PC-3 (cell line): ENCODE measurements around the gene TLR5.

Experiments used
- CTCF ChIP-seq: fragments of 300-600 bp; sonication (generic); conservative IDR thresholded peaks from 2 replicates; pipeline ENCODE4 v1.5.1; 2017; ENCODE audit warnings: antibody characterized with exemption, low read depth, mild to moderate bottlenecking, low read length
- EZH2 ChIP-seq: fragments of 300-600 bp; sonication (generic); IDR thresholded peaks from one replicate; pipeline ENCODE4 v1.6.1; 2017; ENCODE audit warnings: antibody characterized with exemption, mild to moderate bottlenecking, low read length; ENCODE audit not compliant: unreplicated experiment
- EZH2phosphoT487 ChIP-seq: fragments of 300-600 bp; sonication (generic); IDR thresholded peaks from 2 replicates; pipeline ENCODE4 v1.6.1; 2018; ENCODE audit warnings: mild to moderate bottlenecking, antibody characterized with exemption, low read length, borderline replicate concordance

- TF ChIP-seq CTCF (no peak), EZH2 (no peak), EZH2phosphoT487 (no peak)
These were observed 12.1 kb upstream of the TLR5 start for GRCh38 chr1:223155153-223155552.
